IPS DF 19.7 (cell line): ENCODE data around the gene CSF1R.
"Not testable (repeated sequence)": the region's sequence is repeated elsewhere in the genome, so short reads cannot be mapped to it uniquely, and the experiment has no call there.

Experiments
- DNase-seq: peaks from one replicate; pipeline ENCODE4 v3.0.0-alpha.2; 2013; ENCODE audit warnings: low read depth, low spot score

CSF1R gene

DNA sequence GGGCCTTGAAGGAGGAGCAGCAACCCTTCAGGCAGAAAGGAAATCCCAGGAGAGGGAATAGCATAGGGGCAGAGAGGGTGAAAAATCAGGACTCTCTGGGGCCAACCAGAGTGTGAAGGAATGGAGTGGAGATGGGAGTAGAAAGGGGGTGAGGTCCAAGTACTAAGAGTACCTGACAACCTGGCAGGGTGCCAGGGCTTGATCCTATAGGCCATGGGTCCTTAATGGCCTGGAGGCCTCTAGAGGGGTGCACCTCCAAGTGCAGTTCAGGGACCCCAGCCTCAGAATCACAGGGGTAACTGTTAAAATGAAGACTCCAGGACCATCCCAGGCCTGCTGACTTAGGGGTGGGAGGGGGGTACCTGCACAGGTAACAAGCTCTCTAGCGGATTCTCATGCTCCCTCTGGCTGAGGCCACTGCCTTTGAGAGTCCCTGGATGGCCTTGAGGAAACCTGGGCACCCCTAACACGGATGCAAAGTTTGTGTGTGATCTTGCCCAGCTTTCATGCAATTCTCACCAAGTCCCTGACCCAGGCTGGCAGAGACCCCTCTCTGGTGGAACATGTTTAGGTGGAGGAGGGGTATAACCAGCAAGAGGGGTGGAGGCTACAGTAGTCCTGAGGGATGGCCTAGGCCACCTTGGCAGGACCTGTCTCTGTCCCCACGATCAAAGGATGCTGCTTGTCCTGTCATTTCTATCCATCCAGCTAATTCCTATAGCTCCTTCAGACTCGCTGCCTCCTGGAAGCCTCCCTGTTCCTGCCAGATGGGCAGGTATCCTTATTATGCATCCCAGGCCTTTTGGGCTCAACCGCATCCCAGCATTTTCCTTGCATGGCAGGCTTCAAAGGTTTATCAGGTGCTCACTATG is 17.6 kb upstream of the CSF1R start:
- DNase-seq: no peak

DNA sequence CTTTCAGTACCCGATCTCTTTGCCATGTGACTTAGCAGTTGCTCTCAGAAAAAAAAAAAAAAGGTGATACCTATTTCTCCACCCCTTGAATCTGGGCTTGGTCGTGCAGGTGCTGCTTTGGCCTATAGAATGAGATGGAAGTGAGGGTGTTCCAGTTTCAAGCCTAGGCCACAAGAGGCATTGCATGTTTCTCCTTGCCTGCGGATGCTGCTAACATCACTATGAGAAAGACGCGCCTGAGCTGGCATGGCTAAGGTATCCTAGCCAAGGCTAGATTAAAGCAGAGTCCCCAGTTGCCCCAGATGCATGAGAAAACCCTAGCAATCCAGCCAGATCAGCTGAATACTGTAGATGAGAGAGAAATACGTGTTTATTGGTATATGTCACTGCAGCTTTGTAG is 14.7 kb upstream of the CSF1R start:
- no peak for DNase-seq

DNA sequence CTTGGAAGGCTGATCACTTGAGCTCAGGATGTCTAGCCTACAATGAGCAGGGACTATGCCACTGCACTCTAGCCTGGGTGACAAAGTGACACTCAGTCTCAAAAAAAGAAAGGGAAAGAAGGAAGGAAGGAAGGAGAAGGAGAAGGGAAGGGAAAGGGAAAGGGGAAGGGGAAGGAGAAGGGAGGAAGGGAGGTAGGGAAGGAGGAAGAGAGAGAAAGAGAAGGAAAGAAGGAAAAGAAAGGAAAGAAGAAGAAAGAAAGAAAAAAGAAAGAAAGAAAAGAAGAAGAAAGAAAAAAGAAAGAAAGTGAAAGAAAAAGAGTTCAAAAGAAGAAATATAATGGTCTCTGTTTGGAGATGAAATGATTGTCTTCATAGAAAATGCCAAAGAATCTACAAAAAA is 10.8 kb upstream of the CSF1R start:
- no peak for DNase-seq

DNA sequence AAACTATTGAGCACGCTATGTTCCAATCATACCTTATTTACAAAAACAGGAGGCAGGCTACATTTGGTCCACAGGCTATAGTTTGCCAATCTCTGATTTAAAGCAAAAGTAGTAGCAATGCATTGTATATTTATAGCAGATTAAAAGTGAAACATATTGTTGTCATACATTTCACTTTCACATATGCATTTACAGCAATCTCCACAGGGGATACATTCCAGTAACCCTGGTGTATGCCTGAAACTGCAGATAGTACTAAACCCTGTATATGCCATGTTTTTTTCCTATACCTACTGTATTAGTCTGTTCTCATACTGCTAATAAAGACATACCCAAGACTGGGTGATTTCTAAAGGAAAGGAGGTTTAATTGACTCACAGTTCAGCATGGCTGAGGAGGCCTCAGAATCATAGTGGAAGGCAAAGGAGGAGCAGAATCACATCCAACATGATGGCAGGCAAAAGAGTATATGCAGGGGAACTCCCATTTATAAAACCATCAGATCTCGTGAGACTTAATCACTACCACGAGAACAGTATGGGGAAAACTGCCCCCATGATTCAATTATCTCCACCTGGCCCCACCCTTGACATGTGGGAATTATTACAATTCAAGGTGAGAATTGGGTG is 5.9 kb upstream of the CSF1R start:
- DNase-seq: no peak

DNA sequence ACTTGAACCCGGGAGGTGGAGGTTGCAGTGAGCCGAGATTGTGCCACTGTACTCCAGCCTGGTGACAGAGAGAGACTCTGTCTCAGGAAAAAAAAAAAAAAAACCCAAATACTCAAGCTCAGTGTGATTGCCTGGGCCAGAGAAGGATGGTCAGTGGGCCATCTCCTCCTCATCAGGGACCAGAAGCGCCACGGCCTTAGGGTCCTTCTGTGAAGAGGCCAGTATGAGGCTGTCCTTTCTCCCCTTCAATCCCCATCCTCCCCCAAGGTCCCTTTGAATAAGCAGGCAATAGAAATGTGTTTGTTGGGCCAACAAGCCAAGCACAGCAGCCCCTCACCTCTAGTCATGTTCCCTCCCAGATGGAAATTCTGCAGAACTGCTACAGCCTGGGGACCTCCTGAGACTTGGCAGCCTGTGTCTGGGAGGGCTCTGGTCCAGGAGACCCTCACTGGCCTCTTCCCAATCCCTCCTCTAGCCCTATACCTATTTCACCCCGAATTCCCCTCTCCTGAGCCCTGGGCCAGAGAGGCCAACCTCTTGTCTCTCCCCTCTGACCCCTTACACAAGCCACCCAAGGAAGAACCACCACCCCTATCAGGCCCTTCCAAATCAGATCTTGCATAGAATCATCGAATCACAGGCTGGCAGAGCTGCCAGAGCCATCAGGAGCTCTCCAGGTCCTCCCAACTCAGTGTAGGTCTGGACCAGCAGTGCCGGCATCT is 1.0 kb downstream of the CSF1R start:
- no peak for DNase-seq

DNA sequence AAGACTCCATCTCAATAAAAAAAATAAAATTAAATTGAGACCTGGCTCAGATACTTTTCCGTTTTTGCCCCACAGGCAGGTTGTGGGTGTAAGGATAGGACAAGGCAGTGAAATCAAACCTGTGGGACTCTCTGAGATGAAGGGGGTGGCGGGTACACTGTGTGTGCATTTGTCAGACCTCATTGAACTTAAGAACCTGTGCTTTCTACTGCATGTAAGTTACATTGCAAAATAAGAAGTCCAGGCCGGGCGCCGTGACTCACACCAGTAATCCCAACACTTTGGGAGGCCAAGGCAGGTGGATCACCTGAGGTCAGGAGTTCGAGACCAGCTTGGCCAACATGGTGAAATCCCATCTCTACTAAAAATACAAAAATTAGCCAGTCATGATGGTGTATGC is 1.6 kb downstream of the CSF1R start:
- not testable (repeated sequence) for DNase-seq

DNA sequence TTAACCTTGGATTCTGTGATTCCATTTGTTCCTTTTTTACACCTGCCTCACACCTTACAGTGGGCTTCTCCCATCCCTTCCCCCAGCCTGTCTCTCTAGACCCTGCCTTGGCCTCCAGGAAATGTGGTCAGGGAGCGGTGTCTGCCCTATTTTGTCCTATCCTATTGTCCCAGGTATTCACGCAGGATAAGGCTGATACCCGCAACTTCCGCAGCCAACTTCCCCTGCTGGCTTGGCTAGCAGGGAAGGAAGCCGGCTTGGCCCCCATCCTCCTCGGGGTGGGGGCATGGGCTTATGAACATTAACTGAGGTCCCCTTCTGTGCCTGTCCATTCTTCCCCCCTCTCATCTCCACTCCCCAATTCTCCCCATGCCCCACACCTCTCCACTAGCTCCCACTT is 3.5 kb downstream of the CSF1R start:
- DNase-seq: no peak

DNA sequence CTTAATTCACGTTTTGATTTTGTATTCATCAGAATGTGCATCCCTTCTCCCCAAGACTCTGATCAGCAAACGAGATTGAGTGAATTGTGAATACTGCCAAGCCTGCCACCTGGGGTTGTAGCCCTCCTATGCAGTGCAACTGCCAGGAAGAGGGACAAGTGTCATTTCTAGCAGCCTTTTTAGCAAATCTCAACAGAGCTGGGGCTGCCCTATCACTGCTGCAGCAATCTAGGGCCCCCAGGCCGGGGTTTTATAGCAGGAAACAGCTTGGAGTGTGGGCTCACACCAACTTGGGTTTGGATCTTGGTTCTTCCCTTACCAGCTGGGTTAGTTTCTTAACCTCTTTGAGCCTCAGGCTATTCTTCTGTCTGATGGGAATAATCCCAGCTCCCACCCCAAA is 4.0 kb downstream of the CSF1R start:
- DNase-seq: no peak

DNA sequence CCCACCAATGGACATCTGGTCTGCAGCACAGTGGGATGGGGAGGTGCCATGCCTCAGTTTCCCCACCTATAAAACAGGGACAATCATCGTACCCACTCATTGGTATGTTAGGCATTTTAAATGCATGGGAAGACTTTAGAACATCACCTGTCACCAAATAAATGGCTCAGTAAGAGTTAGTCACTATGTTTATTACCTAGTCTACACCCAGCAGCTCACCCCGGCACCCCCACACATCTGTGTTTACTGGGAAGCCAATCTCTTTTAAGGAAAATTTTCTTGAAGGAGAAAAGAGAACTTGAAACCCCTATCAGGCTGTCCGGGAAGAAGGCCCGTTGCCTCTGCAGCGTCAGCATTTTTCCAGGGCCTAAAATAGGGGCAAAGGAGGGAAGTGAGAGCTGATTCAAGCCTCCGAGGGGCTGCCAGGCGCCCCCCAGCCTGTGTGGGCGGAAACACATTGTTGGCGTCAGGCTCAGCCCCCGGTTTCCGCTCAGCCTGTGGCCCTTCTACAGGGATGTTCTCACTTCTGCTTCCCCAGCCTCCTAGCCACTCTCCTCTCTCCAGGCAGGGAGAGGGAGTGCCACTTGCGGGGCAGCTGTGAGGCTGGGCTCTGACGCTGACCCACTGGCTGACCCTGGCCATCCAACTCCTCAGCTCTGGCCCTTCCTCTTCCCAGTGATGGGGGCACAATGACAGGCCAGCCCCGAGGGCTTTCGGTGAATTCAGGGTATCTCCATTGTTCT is 4.6 kb downstream of the CSF1R start:
- no peak for DNase-seq

DNA sequence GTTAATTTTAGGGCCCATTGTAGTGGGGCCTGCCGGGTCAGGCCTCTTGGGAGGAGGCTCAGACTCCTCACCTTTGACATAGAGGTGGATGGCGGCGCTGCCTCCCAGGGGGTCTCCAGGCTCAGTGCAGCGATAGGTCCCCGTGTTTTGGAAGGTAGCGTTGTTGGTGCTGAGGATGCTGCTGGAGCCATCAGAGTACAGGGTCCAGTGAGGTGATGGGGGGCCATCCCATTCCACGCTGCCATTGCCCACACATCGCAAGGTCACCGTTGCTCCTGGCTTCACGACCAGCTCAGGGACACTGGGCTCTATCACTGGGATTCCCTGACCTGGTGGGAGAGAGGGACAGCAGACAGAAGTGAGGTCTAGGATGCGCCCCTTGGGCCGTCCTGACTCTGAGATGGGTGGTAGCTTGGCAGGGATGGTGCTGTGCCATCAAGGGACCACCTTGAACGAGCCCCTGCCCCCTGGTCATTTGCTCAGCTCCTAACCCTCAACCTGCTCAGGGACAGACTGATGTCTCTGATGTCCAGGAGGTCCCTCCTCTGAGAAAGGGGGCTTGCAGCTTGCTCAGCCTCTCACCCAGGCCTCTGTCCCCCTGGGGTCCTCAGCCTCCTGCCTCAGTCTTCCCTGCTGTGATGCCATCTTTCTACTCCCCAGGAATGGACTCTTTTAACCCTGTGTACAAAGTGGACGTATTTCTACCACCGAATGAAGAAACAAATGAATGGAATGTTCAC is 5.5 kb downstream of the CSF1R start:
- no peak for DNase-seq

DNA sequence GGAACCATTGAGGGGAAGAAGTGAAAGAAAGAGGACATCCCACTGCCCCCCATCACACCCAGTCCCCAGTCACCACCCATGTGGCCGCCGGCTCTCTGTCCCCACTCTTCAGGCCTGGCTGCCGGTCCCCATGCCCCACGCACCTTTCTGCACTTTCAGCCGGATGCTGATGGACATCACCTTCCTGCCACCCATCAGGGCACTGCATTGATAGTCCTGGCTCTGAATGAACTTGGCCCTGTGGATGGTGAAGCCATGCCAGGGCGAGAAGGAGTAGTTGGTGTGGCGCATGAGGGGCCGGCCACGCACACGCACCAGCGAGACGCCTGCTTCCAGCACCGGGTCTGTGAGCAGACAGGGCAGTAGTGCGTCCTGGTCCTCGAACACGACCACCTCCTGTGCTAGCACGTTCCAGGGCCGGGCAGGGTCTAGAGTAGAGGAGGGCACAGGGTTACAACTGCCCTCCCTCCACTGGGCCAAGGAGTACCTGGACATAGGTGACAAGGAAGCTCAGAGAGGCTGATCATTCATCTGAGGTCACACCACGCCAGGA is 6.4 kb downstream of the CSF1R start:
- DNase-seq: no peak

DNA sequence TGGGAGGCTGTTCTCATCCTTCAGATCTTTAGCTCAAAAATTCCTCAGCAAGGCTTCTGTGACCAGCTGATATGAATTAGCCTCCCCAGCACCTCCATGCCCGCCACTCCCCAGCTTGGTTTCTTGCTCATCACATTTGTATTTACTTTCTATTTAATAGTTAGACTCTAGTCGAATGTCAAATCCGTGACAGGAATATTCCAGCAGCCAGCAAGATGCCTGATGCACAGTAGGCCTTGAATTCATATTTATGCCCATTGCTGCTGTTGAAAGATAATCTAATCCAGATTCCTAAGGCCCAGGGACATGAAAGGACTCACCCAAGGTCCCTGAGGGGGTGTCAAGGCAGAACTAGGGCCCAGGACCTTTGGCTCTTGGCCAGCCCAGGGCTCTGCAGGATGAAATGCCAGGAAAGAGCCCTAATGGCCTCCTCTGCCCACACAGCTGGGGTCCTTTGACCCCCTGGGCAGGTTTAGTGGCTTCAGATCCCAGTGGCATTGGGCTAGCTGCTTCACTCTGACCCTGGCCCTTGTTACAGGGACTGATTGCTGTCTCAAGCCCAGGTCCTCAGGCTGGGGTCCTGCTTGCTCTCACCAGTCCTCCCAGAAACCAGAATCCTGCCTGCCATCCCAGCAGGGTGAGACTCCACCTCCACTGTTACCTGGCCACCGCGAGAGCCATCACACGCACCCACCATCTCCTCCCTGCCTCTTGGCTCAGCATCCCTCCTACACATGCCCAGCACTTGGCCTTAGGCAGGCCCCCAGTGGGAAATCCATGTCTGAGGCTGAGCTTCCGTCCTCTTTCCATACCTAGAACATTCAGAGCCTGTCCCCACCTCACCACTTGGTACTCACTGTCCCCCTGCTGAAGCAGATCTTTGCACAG is 7.3 kb downstream of the CSF1R start:
- DNase-seq: no peak

DNA sequence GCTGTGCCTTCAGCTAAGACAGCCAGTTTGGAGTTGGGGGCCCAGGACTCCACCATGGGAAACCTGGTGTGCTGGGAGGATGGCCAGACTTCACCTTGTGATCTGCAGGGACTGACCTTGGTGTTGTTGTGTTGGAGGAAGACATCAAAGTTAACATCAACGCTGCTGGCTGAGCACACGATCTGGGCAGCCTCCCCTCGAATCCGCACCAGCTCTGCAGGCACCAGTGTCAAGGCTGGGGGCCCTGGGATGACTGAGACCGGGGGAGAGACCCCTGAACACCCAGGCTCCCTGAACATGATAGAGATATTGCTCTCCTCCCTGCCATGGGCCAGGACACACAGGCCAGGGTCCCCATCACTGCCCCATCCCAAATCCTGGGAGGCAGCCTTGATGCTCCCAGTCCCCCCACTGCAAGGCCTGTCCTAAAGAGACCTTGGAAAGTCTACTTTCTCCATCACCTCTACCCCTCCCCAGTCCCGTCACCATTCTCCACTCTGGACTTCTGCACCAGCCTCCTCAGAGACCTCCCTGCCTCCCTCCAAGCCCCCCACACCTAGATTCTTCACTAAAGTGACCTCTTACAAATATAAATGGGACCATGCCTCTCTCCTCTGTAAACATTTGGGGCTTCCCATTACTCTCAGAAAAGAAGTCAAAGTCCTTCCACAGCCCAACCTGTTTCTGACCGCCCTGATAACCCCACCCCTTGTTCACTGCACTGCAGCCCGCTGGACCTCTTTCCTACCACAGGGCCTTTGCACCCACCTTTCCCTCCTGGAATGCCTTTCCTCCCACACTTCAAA is 8.2 kb downstream of the CSF1R start:
- DNase-seq: no peak

DNA sequence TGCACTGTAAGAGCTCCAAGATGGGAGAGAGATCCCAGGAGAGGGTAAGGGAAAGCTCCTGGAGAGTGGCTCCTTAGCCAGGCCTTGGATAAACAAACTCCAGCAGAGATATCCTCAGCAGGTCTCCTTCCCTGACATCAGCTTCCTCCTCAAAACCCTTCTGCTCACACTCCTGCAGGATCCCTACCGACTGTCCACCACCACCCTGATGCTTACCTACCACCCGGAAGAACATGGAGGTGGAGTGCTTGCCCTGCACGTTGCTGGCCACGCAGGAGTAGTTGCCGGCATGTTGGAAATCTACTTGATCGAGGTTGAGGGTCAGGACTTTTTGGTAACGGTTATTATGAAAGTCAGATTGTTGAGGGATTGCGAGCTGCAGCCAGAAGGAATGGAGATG is 9.3 kb downstream of the CSF1R start:
- DNase-seq: no peak

DNA sequence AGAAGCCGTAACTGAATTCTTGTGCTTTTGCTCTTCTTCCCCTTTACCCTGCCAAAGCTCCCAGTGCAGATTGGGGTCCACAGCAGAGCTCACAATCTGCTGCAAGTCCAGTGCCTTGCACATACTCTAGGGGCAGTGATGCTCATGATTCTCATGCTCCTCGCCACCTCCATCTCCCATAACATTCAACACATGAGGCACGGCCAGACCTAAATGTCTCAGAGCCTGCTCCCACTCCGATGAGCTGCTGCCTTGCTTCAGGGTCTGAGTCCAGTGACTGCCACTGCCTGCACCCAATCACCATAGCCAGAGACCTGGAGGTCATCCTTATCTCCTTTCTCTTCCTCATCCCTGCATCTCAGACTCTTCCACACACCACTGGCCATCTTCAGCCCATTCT is 10.5 kb downstream of the CSF1R start:
- DNase-seq: no peak

DNA sequence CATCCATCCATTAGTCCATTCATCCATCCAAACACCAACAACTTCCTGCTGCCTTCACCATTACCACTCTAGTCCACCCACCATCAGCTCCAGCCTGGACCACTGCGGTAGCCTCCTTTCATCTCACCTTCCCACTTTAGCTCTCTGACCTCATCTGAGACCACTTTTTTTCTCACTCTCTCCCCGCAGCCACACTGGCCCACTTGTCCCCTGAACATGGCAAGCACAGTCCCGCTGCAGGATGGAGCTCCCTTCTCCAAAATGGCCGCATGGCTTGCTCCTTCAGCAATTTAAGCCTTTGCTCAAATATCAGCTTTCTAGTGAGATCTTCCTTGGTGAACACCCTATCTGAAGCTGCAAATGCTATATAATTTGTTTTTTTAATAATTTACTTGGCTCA is 11.1 kb downstream of the CSF1R start:
- no peak for DNase-seq

DNA sequence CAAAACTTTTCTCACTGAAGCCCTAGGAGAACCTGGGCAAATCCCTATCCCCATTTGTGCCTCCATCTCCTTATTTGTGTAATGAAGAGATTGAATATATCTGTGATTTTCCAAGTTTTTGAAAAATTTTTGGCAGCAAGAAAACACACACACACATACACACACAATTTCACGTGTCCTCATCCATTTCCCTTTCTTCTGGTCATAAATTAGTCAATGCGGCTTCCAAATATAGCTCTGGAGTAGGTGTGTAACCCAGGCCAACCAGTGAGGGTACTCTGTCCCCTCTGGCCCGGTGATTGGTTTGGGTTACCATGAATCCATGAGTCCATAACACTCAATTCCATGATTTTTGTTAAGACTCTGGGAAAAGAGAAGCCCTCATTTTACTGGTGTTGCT is 12.7 kb downstream of the CSF1R start:
- DNase-seq: no peak

DNA sequence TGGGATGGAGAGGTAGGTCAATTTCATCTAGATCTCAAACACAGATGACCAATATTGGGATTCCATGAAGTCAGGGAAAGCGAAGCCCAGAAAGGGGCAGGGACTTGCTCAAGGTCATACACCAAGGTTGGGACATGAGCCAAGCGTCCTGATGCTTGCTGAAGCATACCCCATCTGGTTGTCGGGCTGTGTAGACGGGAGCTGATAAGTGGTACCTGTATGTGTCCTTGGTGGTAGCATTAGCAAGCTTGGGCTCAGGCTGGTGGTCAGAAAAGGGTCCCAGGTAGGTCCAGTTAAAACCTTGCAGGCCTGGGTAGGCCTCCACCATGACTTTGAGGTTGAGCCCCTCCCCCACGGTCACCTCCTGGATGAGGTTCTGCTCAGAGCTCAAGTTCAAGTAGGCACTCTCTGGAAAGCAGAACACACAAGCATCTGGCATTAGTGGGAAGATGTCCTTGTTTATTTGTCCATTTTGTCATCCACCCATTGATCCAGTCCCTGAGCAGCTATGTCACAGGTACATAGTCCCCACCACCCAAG is 13.2 kb downstream of the CSF1R start:
- no peak for DNase-seq

DNA sequence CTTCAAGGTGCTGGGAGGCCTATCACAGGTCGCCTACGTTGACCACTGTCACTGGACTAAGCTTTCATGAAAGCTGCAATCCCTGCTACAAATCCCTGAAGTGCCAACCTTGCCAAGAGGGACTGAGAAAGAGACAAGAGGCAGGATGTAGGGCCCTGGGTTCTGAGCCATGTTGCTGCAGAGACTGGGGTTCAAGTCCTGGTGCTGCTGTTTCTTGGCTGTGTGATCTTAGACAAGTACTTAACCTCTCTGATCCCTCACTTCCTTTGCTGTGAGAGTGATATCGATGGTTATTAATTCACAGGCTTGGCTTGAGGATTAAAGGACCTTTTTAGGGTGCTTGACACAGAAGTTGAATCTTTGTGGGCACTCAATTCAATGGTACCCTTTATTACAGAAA is 15.5 kb downstream of the CSF1R start:
- no peak for DNase-seq
